Tibial nerve (tissue), 4 donors: ENCODE data around the gene SLC46A1. TPM values are rescaled to one million over a fixed set of nuclear protein-coding genes. Genes with fewer than 3 reads are reported as not detected.

Experiments used
- DNase-seq, 2 donors: peaks; one replicate each; pipeline ENCODE4 v3.0.0-alpha.2; 2019; ENCODE audit warnings: low spot score in 2 of 2
- H3K27ac ChIP-seq, 4 donors: fragments of 200-600 bp; sonication (generic) in 3 of 4; one replicate each; pipeline ENCODE4 v1.5.1; 2017 to 2019; ENCODE audit warnings: mild to moderate bottlenecking in 1 of 4
- H3K27me3 ChIP-seq, 2 donors: fragments of 200-600 bp; sonication (generic) in 1 of 2; one replicate each; pipeline versions ENCODE4 v1.5.1 to v1.6.0; 2017 to 2019
- H3K36me3 ChIP-seq, 3 donors: fragments of 200-600 bp; sonication (generic); one replicate each; pipeline ENCODE4 v1.5.1; 2018 to 2019
- H3K4me1 ChIP-seq, 4 donors: fragments of 200-600 bp; sonication (generic) in 3 of 4; one replicate each; pipeline ENCODE4 v1.5.1; 2017 to 2019
- H3K4me3 ChIP-seq, 4 donors: fragments of 200-600 bp; sonication (generic) in 3 of 4; one replicate each; pipeline ENCODE4 v1.5.1; 2017 to 2019; ENCODE audit warnings: mild to moderate bottlenecking in 1 of 4, moderate library complexity in 1 of 4
- H3K9me3 ChIP-seq, 4 donors: fragments of 200-600 bp; sonication (generic) in 3 of 4; one replicate each; pipeline ENCODE4 v1.5.1; 2017 to 2019
- CTCF ChIP-seq, 5 experiments: fragments of 200-600 bp in 3 of 5; fragments of 450-650 bp in 2 of 5; sonication (generic) in 3 of 5; IDR thresholded peaks; one replicate each; pipeline ENCODE4 v1.5.1; 2016 to 2019; ENCODE audit warnings: antibody characterized with exemption in 5 of 5, mild to moderate bottlenecking in 3 of 5, moderate library complexity in 2 of 5
- EP300 ChIP-seq, 2 donors: sonication (generic); formaldehyde crosslinking; IDR thresholded peaks; one replicate each; pipeline ENCODE4 v1.6.1; 2017; ENCODE audit warnings: antibody characterized with exemption in 2 of 2, mild to moderate bottlenecking in 1 of 2
- POLR2A ChIP-seq, 2 donors: fragments of 450-650 bp; IDR thresholded peaks; one replicate each; pipeline ENCODE4 v1.6.1; 2017; ENCODE audit warnings: antibody characterized with exemption in 2 of 2, mild to moderate bottlenecking in 2 of 2, moderate library complexity in 2 of 2
- WGBS, 2 donors: methylation state at CpG; one replicate each; pipeline ENCODE4 v1.1.5; 2018; 5-methylcytosine and 5-hydroxymethylcytosine counted together
- total RNA-seq, 4 donors: library from RNA; depleted of rRNA; stranded (reverse); fragments of >200 nt; gene quantifications; one replicate each; pipeline ENCODE4 v1.1.0, GENCODE V29; 2016

The SLC46A1 gene
- total RNA-seq, 4 donors from 2014 or later = 5.0 to 10.8 (median 6.4) TPM

GRCh38 chr17:28404461-28404811 is 1.6 kb downstream of the SLC46A1 start:
- no peaks in the 10 kb centered on the region for H3K9me3 ChIP-seq
- no peak for DNase-seq
- peaks cover 0 to 38% (median 0%) of the 10 kb centered on the region in 3 donors for H3K36me3 ChIP-seq
- H3K27me3 ChIP-seq = no peaks in the 10 kb centered on the region
- 95 to 97% methylated on average over 4 to 5 of the region's 5 CpGs for WGBS, 2 donors
- no peak overlapping the region for H3K4me3 ChIP-seq
- H3K4me1 ChIP-seq = peaks cover 0 to 21% (median 4%) of the 10 kb centered on the region in 4 donors
- TF ChIP-seq CTCF (IDR thresholded peaks at IDR 0.05) (no peak), POLR2A (IDR thresholded peaks at IDR 0.05) (no peak), EP300 (IDR thresholded peaks at IDR 0.05) (no peak)
- H3K27ac ChIP-seq = peak overlapping the region in 2 of 4 donors; percentile 2 to 70

- H3K27me3 ChIP-seq = no peaks in the 10 kb centered on the region
- no peak for TF ChIP-seq POLR2A (IDR thresholded peaks at IDR 0.05)
- TF ChIP-seq EP300 (IDR thresholded peaks at IDR 0.05) = no peak
- TF ChIP-seq CTCF (IDR thresholded peaks at IDR 0.05) = no peak
- H3K4me1 ChIP-seq = peaks cover 0 to 21% (median 4%) of the 10 kb centered on the region in 4 donors
- WGBS, 2 donors = 79 to 81% methylated on average over 2 of the region's 2 CpGs
- H3K36me3 ChIP-seq = peaks cover 0 to 43% (median 0%) of the 10 kb centered on the region in 3 donors
- no peak overlapping the region for H3K4me3 ChIP-seq
- no peak overlapping the region for H3K27ac ChIP-seq
- no peak for DNase-seq
- no peaks in the 10 kb centered on the region for H3K9me3 ChIP-seq
Observed at GRCh38 chr17:28404007-28404406, 2.0 kb downstream of the SLC46A1 start.

GRCh38 chr17:28402844-28403243 is 3.2 kb downstream of the SLC46A1 start:
- 80 to 90% methylated on average over 6 of the region's 6 CpGs for WGBS, 2 donors
- Histone ChIP-seq H3K4me1 (peaks cover 0 to 24% (median 4%) of the 10 kb centered on the region in 4 donors), H3K36me3 (peaks cover 0 to 54% (median 0%) of the 10 kb centered on the region in 3 donors), H3K27ac (peak overlapping the region in 1 of 4 donors; percentile 2), H3K9me3 (no peaks in the 10 kb centered on the region), H3K4me3 (no peak overlapping the region), H3K27me3 (no peaks in the 10 kb centered on the region)
- no peak for DNase-seq
- TF ChIP-seq POLR2A (IDR thresholded peaks at IDR 0.05) = no peak
- no peak for TF ChIP-seq CTCF (IDR thresholded peaks at IDR 0.05)
- no peak for TF ChIP-seq EP300 (IDR thresholded peaks at IDR 0.05)

GRCh38 chr17:28402224-28402630 is 3.8 kb downstream of the SLC46A1 start:
- Histone ChIP-seq H3K4me1 (peaks cover 0 to 24% (median 4%) of the 10 kb centered on the region in 4 donors), H3K27me3 (no peaks in the 10 kb centered on the region), H3K9me3 (no peaks in the 10 kb centered on the region), H3K4me3 (no peak overlapping the region), H3K36me3 (peaks cover 0 to 61% (median 0%) of the 10 kb centered on the region in 3 donors), H3K27ac (peak overlapping the region in 1 of 4 donors; percentile 2)
- no peak for DNase-seq
- WGBS, 2 donors = 33 to 56% methylated on average over 3 of the region's 3 CpGs
- TF ChIP-seq CTCF (IDR thresholded peaks at IDR 0.05) = no peak
- TF ChIP-seq POLR2A (IDR thresholded peaks at IDR 0.05) = no peak

- no peak for DNase-seq
- peaks cover 0 to 85% (median 0%) of the 10 kb centered on the region in 3 donors for H3K36me3 ChIP-seq
- H3K4me1 ChIP-seq = peaks cover 0 to 10% (median 2%) of the 10 kb centered on the region in 4 donors
- TF ChIP-seq CTCF (IDR thresholded peaks at IDR 0.05) (no peak), EP300 (IDR thresholded peaks at IDR 0.05) (no peak), POLR2A (IDR thresholded peaks at IDR 0.05) (no peak)
- H3K27ac ChIP-seq = no peak overlapping the region
- H3K9me3 ChIP-seq = no peaks in the 10 kb centered on the region
- H3K27me3 ChIP-seq = no peaks in the 10 kb centered on the region
- 95% methylated on average over 4 of the region's 4 CpGs for WGBS, 2 donors
- no peak overlapping the region for H3K4me3 ChIP-seq
Observed at GRCh38 chr17:28399808-28400207, 6.2 kb downstream of the SLC46A1 start.
